ENCODE measurements around the gene ZNF587.
"Not testable (repeated sequence)": the region's sequence is repeated elsewhere in the genome, so short reads cannot be mapped to it uniquely, and the experiment has no call there.

Gene ZNF587

GRCh38 chr19:57888107-57888559 lies 38.5 kb downstream of the ZNF587 start:
- DNase-seq: no peak

GRCh38 chr19:57888560-57889231 lies 39.0 kb downstream of the ZNF587 start, which contains the start of gene ZNF814:
Gene ZNF814, minus strand, starts transcription at chr19:57889037. Its CDS starts 235 bp downstream, at chr19:57888802.
- no peak for DNase-seq

- DNase-seq: not testable (repeated sequence)
These were observed 41.0 kb downstream of the ZNF587 start for GRCh38 chr19:57890706-57891105.

- DNase-seq: no peak
These were observed 50.7 kb downstream of the ZNF587 start for GRCh38 chr19:57900311-57900710.

- no peak for DNase-seq
These were observed 54.0 kb downstream of the ZNF587 start for GRCh38 chr19:57903618-57904184.

- DNase-seq: no peak
These were observed 55.6 kb downstream of the ZNF587 start for GRCh38 chr19:57905258-57905657.

- no peak for DNase-seq
These were observed 57.7 kb downstream of the ZNF587 start for GRCh38 chr19:57907394-57907793.

GRCh38 chr19:57914531-57914930 lies 64.9 kb downstream of the ZNF587 start:
- no peak for DNase-seq
